ENCODE measurements around the gene TRPC5OS. TPM values are rescaled to one million over a fixed set of nuclear protein-coding genes. Genes with fewer than 3 reads are reported as not detected.

TRPC5OS gene
- total and polyA plus RNA-seq, 4 donors = 0.02 TPM; not detected in 3

DNA sequence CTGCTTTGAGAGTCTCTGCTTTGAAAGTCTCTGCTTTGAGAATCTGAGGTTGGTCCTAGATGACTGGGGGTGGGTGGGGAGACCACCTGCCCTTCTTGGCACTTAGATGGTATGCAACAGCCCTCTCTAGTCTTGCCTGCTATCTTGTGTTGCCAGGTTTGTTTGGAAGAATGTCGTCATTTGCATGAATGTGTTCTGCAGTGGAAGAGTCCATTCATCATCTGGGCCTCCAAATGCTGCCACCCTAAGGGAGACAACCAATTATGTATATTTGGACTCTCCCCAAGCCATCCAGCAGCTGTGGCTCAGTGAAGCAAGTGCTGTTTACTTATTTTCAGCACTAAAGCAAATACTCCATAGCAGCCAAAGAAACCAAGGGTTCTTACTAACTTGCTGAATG lies 44.6 kb upstream of the TRPC5OS start:
- Histone ChIP-seq H3K27me3 (ENCODE audit: control insufficient read depth in 4 of 4, insufficient read depth in 4 of 4, low read length in 3 of 4) (no peaks in the 10 kb centered on the region), H3K4me3 (ENCODE audit: low read depth in 1 of 3, low read length in 3 of 3) (no peak overlapping the region), H3K36me3 (ENCODE audit: control insufficient read depth in 4 of 4, insufficient read depth in 3 of 4, low read depth in 1 of 4, low read length in 3 of 4) (no peaks in the 10 kb centered on the region), H3K27ac (ENCODE audit: low read depth in 1 of 2, low read length in 2 of 2) (no peak overlapping the region), H3K4me1 (ENCODE audit: control insufficient read depth in 4 of 4, insufficient read depth in 4 of 4, low read length in 3 of 4) (no peaks in the 10 kb centered on the region), H3K9ac (ENCODE audit: low read depth in 1 of 2, low read length in 2 of 2) (no peak overlapping the region), H3K9me3 (ENCODE audit: control insufficient read depth in 4 of 4, low read length in 3 of 4) (no peaks in the 10 kb centered on the region)
- WGBS = 71% methylated on average over 1 of the region's 1 CpG
- TF ChIP-seq, protein P1, sequence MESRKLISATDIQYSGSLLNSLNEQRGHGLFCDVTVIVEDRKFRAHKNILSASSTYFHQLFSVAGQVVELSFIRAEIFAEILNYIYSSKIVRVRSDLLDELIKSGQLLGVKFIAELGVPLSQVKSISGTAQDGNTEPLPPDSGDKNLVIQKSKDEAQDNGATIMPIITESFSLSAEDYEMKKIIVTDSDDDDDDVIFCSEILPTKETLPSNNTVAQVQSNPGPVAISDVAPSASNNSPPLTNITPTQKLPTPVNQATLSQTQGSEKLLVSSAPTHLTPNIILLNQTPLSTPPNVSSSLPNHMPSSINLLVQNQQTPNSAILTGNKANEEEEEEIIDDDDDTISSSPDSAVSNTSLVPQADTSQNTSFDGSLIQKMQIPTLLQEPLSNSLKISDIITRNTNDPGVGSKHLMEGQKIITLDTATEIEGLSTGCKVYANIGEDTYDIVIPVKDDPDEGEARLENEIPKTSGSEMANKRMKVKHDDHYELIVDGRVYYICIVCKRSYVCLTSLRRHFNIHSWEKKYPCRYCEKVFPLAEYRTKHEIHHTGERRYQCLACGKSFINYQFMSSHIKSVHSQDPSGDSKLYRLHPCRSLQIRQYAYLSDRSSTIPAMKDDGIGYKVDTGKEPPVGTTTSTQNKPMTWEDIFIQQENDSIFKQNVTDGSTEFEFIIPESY (IDR thresholded peaks at IDR 0.05) = no peak
- TF ChIP-seq EGR1 (IDR thresholded peaks at IDR 0.05; ENCODE audit: low read depth in 2 of 2) (no peak), GABPA (IDR thresholded peaks at IDR 0.05 in 1 of 2, conservative IDR thresholded peaks at IDR 0.05 in 1 of 2) (no peak), JUND (IDR thresholded peaks at IDR 0.05) (no peak), TAF1 (conservative IDR thresholded peaks at IDR 0.05) (no peak), FOXA2 (IDR thresholded peaks at IDR 0.05) (no peak), HNF4A (conservative IDR thresholded peaks at IDR 0.05) (no peak), SP1 (IDR thresholded peaks at IDR 0.05) (no peak), RAD21 (IDR thresholded peaks at IDR 0.05) (no peak), YY1 (IDR thresholded peaks at IDR 0.05) (no peak)
- TF ChIP-seq, protein P2, sequence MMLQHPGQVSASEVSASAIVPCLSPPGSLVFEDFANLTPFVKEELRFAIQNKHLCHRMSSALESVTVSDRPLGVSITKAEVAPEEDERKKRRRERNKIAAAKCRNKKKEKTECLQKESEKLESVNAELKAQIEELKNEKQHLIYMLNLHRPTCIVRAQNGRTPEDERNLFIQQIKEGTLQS (IDR thresholded peaks at IDR 0.05) = no peak
- TF ChIP-seq, protein P3, sequence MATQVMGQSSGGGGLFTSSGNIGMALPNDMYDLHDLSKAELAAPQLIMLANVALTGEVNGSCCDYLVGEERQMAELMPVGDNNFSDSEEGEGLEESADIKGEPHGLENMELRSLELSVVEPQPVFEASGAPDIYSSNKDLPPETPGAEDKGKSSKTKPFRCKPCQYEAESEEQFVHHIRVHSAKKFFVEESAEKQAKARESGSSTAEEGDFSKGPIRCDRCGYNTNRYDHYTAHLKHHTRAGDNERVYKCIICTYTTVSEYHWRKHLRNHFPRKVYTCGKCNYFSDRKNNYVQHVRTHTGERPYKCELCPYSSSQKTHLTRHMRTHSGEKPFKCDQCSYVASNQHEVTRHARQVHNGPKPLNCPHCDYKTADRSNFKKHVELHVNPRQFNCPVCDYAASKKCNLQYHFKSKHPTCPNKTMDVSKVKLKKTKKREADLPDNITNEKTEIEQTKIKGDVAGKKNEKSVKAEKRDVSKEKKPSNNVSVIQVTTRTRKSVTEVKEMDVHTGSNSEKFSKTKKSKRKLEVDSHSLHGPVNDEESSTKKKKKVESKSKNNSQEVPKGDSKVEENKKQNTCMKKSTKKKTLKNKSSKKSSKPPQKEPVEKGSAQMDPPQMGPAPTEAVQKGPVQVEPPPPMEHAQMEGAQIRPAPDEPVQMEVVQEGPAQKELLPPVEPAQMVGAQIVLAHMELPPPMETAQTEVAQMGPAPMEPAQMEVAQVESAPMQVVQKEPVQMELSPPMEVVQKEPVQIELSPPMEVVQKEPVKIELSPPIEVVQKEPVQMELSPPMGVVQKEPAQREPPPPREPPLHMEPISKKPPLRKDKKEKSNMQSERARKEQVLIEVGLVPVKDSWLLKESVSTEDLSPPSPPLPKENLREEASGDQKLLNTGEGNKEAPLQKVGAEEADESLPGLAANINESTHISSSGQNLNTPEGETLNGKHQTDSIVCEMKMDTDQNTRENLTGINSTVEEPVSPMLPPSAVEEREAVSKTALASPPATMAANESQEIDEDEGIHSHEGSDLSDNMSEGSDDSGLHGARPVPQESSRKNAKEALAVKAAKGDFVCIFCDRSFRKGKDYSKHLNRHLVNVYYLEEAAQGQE (IDR thresholded peaks at IDR 0.05) = no peak
- TF ChIP-seq, protein P4, sequence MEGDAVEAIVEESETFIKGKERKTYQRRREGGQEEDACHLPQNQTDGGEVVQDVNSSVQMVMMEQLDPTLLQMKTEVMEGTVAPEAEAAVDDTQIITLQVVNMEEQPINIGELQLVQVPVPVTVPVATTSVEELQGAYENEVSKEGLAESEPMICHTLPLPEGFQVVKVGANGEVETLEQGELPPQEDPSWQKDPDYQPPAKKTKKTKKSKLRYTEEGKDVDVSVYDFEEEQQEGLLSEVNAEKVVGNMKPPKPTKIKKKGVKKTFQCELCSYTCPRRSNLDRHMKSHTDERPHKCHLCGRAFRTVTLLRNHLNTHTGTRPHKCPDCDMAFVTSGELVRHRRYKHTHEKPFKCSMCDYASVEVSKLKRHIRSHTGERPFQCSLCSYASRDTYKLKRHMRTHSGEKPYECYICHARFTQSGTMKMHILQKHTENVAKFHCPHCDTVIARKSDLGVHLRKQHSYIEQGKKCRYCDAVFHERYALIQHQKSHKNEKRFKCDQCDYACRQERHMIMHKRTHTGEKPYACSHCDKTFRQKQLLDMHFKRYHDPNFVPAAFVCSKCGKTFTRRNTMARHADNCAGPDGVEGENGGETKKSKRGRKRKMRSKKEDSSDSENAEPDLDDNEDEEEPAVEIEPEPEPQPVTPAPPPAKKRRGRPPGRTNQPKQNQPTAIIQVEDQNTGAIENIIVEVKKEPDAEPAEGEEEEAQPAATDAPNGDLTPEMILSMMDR (IDR thresholded peaks at IDR 0.05; ENCODE audit: low read depth, low read length, missing input control) = no peak
- TF ChIP-seq, protein P5, sequence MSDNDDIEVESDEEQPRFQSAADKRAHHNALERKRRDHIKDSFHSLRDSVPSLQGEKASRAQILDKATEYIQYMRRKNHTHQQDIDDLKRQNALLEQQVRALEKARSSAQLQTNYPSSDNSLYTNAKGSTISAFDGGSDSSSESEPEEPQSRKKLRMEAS (IDR thresholded peaks at IDR 0.05) = no peak
- no peak for DNase-seq (ENCODE audit: low spot score)

DNA sequence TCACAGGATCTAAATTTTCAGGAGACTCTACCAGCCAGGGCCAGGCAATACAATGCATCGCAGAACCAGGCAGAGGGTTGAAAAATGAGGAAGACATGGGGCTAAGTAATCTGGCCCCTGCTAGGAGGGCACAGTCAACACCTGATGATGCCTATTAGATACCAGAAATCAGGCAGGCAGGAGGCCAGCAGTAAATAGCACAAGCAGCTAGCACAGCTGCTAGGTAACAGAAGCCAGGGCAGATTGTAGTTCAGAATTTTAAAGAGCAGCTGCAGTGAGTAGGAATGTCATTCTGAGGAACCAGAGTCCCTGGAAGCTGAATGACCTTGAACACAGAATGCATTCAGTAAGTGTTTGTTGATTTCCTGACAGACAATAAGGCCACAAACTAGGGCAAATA lies 38.8 kb upstream of the TRPC5OS start:
- 96% methylated on average over 1 of the region's 1 CpG for WGBS
- Histone ChIP-seq H3K27ac (ENCODE audit: low read depth in 1 of 2, low read length in 2 of 2) (no peak overlapping the region), H3K9me3 (ENCODE audit: control insufficient read depth in 4 of 4, low read length in 3 of 4) (no peaks in the 10 kb centered on the region), H3K36me3 (ENCODE audit: control insufficient read depth in 4 of 4, insufficient read depth in 3 of 4, low read depth in 1 of 4, low read length in 3 of 4) (no peaks in the 10 kb centered on the region), H3K4me3 (ENCODE audit: low read depth in 1 of 3, low read length in 3 of 3) (no peak overlapping the region), H3K4me1 (ENCODE audit: control insufficient read depth in 4 of 4, insufficient read depth in 4 of 4, low read length in 3 of 4) (no peaks in the 10 kb centered on the region), H3K27me3 (ENCODE audit: control insufficient read depth in 4 of 4, insufficient read depth in 4 of 4, low read length in 3 of 4) (no peaks in the 10 kb centered on the region), H3K9ac (ENCODE audit: low read depth in 1 of 2, low read length in 2 of 2) (no peak overlapping the region)
- DNase-seq (ENCODE audit: low spot score) = no peak
- TF ChIP-seq, protein P1 (IDR thresholded peaks at IDR 0.05) = no peak
- TF ChIP-seq HNF4A (conservative IDR thresholded peaks at IDR 0.05) (no peak), JUND (IDR thresholded peaks at IDR 0.05) (no peak), RAD21 (IDR thresholded peaks at IDR 0.05) (no peak), YY1 (IDR thresholded peaks at IDR 0.05) (no peak), GABPA (IDR thresholded peaks at IDR 0.05 in 1 of 2, conservative IDR thresholded peaks at IDR 0.05 in 1 of 2) (no peak), HNF4G (IDR thresholded peaks at IDR 0.05) (no peak), FOXA1 (IDR thresholded peaks at IDR 0.05) (no peak), TAF1 (conservative IDR thresholded peaks at IDR 0.05) (no peak), NR2F2 (IDR thresholded peaks at IDR 0.05) (no peak), SP1 (IDR thresholded peaks at IDR 0.05) (no peak)
- TF ChIP-seq, protein P2 (IDR thresholded peaks at IDR 0.05) = no peak
- TF ChIP-seq, protein P4 (IDR thresholded peaks at IDR 0.05; ENCODE audit: low read depth, low read length, missing input control) = no peak

Measured in liver (tissue), 9 donors.